ENCODE data around the gene LEF1.

The LEF1 gene

GRCh38 chr4:108185252-108185651 is 16.5 kb upstream of the LEF1 start:
- DNase-seq (ENCODE audit: low read depth) = no peak
- no peak overlapping the region for H3K4me3 ChIP-seq (ENCODE audit: low read depth, low read length)
- no peak for TF ChIP-seq MYC (IDR thresholded peaks at IDR 0.05; ENCODE audit: low read depth, low read length)
- TF ChIP-seq CTCF (IDR thresholded peaks at IDR 0.05; ENCODE audit: low read depth, low read length) = no peak
- no peak for TF ChIP-seq MAX (IDR thresholded peaks at IDR 0.05; ENCODE audit: low read depth, low read length)
- TF ChIP-seq POLR2A (IDR thresholded peaks at IDR 0.05; ENCODE audit: extremely low read depth, insufficient read length) = no peak

- TF ChIP-seq CTCF (IDR thresholded peaks at IDR 0.05; ENCODE audit: low read depth, low read length) = no peak
- no peak for TF ChIP-seq POLR2A (IDR thresholded peaks at IDR 0.05; ENCODE audit: extremely low read depth, insufficient read length)
- no peak for TF ChIP-seq MAX (IDR thresholded peaks at IDR 0.05; ENCODE audit: low read depth, low read length)
- no peak for TF ChIP-seq MYC (IDR thresholded peaks at IDR 0.05; ENCODE audit: low read depth, low read length)
- no peak for DNase-seq (ENCODE audit: low read depth)
- H3K4me3 ChIP-seq (ENCODE audit: low read depth, low read length) = no peak overlapping the region
Measured at GRCh38 chr4:108184453-108185049, 15.8 kb upstream of the LEF1 start.

GRCh38 chr4:108181704-108182103 is 13.0 kb upstream of the LEF1 start:
- peak; percentile 4 for DNase-seq (ENCODE audit: low read depth)
- no peak for TF ChIP-seq MAX (IDR thresholded peaks at IDR 0.05; ENCODE audit: low read depth, low read length)
- no peak for TF ChIP-seq MYC (IDR thresholded peaks at IDR 0.05; ENCODE audit: low read depth, low read length)
- TF ChIP-seq CTCF (IDR thresholded peaks at IDR 0.05; ENCODE audit: low read depth, low read length) = no peak
- no peak for TF ChIP-seq POLR2A (IDR thresholded peaks at IDR 0.05; ENCODE audit: extremely low read depth, insufficient read length)
- no peak overlapping the region for H3K4me3 ChIP-seq (ENCODE audit: low read depth, low read length)

- TF ChIP-seq MYC (IDR thresholded peaks at IDR 0.05; ENCODE audit: low read depth, low read length) (no peak), CTCF (IDR thresholded peaks at IDR 0.05; ENCODE audit: low read depth, low read length) (no peak), POLR2A (IDR thresholded peaks at IDR 0.05; ENCODE audit: extremely low read depth, insufficient read length) (no peak), MAX (IDR thresholded peaks at IDR 0.05; ENCODE audit: low read depth, low read length) (no peak)
- DNase-seq (ENCODE audit: low read depth) = no peak
- no peak overlapping the region for H3K4me3 ChIP-seq (ENCODE audit: low read depth, low read length)
Measured at GRCh38 chr4:108180513-108180912, 11.8 kb upstream of the LEF1 start.

- no peak for TF ChIP-seq POLR2A (IDR thresholded peaks at IDR 0.05; ENCODE audit: extremely low read depth, insufficient read length)
- TF ChIP-seq CTCF (IDR thresholded peaks at IDR 0.05; ENCODE audit: low read depth, low read length) = no peak
- TF ChIP-seq MYC (IDR thresholded peaks at IDR 0.05; ENCODE audit: low read depth, low read length) = no peak
- no peak for TF ChIP-seq MAX (IDR thresholded peaks at IDR 0.05; ENCODE audit: low read depth, low read length)
- DNase-seq (ENCODE audit: low read depth) = no peak
- no peak overlapping the region for H3K4me3 ChIP-seq (ENCODE audit: low read depth, low read length)
Measured at GRCh38 chr4:108175966-108176365, 7.2 kb upstream of the LEF1 start.

All from NB4 (cell line).